Renal cortex interstitium (tissue), 11 donors: ENCODE measurements around the gene TRPM1. TPM values are rescaled to one million over a fixed set of nuclear protein-coding genes. Genes with fewer than 3 reads are reported as not detected.

Experiments
- DNase-seq, 11 donors: peaks; one replicate each; pipeline ENCODE4 v3.0.0-alpha.2; 2013; ENCODE audit warnings: low read depth in 9 of 11, low spot score in 4 of 11; ENCODE audit errors: extremely low read depth in 1 of 11
- polyA plus RNA-seq, 3 donors: library from polyadenylated mRNA; unstranded; fragments of 120-200 nt; gene quantifications; one replicate each; pipeline ENCODE4 v1.2.1, GENCODE V29; 2013; ENCODE audit not compliant: insufficient read length in 3 of 3

Gene TRPM1
- polyA plus RNA-seq, 3 donors, result 0.24 to 0.58 (median 0.37) TPM

GRCh38 chr15:31034152-31034551 lies 67.4 kb downstream of the TRPM1 start:
- no peak for DNase-seq

- DNase-seq, result peak in 4 of 11 donors; percentile 35 to 55 (median 51)
Measured at GRCh38 chr15:31032961-31033371, 68.6 kb downstream of the TRPM1 start.

- DNase-seq, result no peak
Measured at GRCh38 chr15:31031471-31032067, 70.0 kb downstream of the TRPM1 start.

GRCh38 chr15:31027910-31028578 lies 73.5 kb downstream of the TRPM1 start:
- no peak for DNase-seq

- DNase-seq, result no peak
Measured at GRCh38 chr15:31025996-31026395, 75.5 kb downstream of the TRPM1 start.

- DNase-seq, result no peak
Measured at GRCh38 chr15:31024979-31025378, 76.5 kb downstream of the TRPM1 start.

GRCh38 chr15:31024330-31024729 lies 77.2 kb downstream of the TRPM1 start:
- peak in 8 of 11 donors; percentile 40 to 83 (median 58) for DNase-seq

GRCh38 chr15:31023841-31024240 lies 77.7 kb downstream of the TRPM1 start:
- no peak for DNase-seq

- no peak for DNase-seq
Measured at GRCh38 chr15:31021067-31021665, 80.4 kb downstream of the TRPM1 start.

GRCh38 chr15:31020542-31020941 lies 81.0 kb downstream of the TRPM1 start:
- no peak for DNase-seq

GRCh38 chr15:31019986-31020385 lies 81.5 kb downstream of the TRPM1 start:
- DNase-seq, result no peak

- DNase-seq, result no peak
Measured at GRCh38 chr15:31017311-31017710, 84.2 kb downstream of the TRPM1 start.

- no peak for DNase-seq
Measured at GRCh38 chr15:31016446-31016915, 85.0 kb downstream of the TRPM1 start.

GRCh38 chr15:31014608-31014925 lies 87.0 kb downstream of the TRPM1 start:
- DNase-seq, result no peak

- DNase-seq, result no peak
Measured at GRCh38 chr15:31013863-31014607, 87.5 kb downstream of the TRPM1 start.

GRCh38 chr15:31012455-31012854 lies 89.1 kb downstream of the TRPM1 start:
- DNase-seq, result no peak

- DNase-seq, result no peak
Measured at GRCh38 chr15:31010036-31010435, 91.5 kb downstream of the TRPM1 start.

GRCh38 chr15:31005660-31006059 lies 95.9 kb downstream of the TRPM1 start:
- DNase-seq, result no peak

GRCh38 chr15:31004220-31004733 lies 97.2 kb downstream of the TRPM1 start:
- DNase-seq, result no peak

- no peak for DNase-seq
Measured at GRCh38 chr15:31001702-31002101, 99.8 kb downstream of the TRPM1 start.
